GM12872 (cell line): ENCODE measurements around the gene ABCC8.

ENCODE experiments used
- CTCF ChIP-seq: IDR thresholded peaks from 3 replicates; pipeline ENCODE4 v1.5.1; 2011; ENCODE audit warnings: low read depth, mild to moderate bottlenecking, low read length, moderate library complexity; ENCODE audit not compliant: insufficient read depth

The ABCC8 gene

GRCh38 chr11:17476317-17477083, at the start of gene ABCC8:
Gene ABCC8 (minus strand): TSS chr11:17476845. CDS start chr11:17476776, 69 bp downstream.
- no peak for TF ChIP-seq CTCF

GRCh38 chr11:17526326-17526725, 49.7 kb upstream of the ABCC8 start:
- no peak for TF ChIP-seq CTCF

GRCh38 chr11:17525570-17525969, 48.9 kb upstream of the ABCC8 start:
- TF ChIP-seq CTCF, result no peak

- no peak for TF ChIP-seq CTCF
Measured at GRCh38 chr11:17524221-17524620, 47.6 kb upstream of the ABCC8 start.

GRCh38 chr11:17522655-17523054, 46.0 kb upstream of the ABCC8 start:
- no peak for TF ChIP-seq CTCF

GRCh38 chr11:17521106-17521900, 44.7 kb upstream of the ABCC8 start:
- TF ChIP-seq CTCF, result no peak

GRCh38 chr11:17519061-17519885, 42.6 kb upstream of the ABCC8 start:
- TF ChIP-seq CTCF, result no peak
